ENCODE data around the gene NDFIP1.
A peak's percentile ranks its signal among the peaks of the same experiment; 100 is the strongest.
"Not testable (repeated sequence)": the region's sequence is repeated elsewhere in the genome, so short reads cannot be mapped to it uniquely, and the experiment has no call there.

NDFIP1 gene

DNA sequence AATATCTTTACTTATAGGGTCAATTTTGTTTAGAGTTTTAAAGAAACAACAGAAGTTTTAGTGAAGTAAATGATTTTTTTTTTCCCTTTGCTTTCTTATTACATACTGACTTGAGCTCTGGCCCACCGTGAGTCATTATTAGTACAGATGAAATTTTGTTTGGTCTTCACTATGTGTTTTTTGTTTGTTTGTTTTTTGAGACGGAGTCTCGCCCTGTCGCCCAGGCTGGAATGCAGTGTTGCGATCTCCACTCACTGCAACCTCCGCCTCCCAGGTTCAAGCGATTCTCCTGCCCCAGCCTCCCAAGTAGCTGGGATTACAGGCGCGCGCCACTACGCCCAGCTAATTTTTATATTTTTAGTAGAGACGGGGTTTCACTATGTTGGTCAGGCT lies 45.9 kb downstream of the NDFIP1 start:
- DNase-seq (ENCODE audit: low read depth) = not testable (repeated sequence)

DNA sequence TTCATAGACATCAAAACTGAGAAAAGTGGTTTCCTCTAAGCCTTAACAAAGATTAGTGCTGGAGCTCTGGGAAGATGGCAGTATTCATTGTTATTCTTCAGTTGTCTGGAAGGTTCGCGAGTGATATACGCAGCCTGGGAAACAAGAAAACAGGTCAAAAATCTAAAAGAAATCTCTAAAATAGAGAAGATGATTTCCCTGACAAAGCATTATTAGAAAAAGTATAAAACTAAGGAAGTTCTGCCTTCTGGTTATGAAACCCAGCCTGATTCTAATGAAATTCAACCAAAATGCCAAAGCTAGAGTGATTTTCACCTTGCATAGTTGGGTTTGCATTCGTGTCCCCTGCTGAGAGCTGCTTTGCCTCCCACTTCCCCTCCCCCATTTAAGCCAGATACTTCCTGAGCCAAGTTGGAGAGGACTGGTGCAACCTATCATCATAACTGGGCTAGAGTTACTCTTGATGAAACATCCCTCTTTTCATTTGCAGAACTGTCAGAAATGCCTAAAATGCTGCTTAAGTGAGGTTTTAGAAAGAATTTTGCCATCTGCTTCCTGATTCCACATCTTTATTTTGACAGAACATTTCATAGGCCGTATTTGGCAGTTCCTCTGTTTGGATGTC lies 48.4 kb downstream of the NDFIP1 start:
- peak; percentile 20 for DNase-seq (ENCODE audit: low read depth)

DNA sequence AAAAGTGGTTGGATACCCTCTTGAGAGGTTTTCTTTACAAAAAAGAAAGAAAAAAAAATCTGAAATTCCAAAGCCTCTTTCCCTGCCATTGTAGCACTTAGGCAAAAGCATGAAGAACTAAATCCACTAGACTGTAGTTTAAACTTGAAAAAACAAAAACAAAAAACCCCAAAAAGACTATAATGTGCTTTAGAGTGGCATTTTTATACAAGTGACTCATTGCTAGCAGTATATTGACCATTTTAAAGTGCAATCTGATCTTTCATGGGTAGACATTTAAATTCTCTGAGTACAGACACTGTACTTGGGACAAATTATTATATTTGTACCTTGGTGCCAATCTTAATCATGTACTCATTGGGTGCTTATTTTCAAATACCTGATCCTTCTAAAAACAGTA lies 50.8 kb downstream of the NDFIP1 start:
- no peak for DNase-seq (ENCODE audit: low read depth)

DNA sequence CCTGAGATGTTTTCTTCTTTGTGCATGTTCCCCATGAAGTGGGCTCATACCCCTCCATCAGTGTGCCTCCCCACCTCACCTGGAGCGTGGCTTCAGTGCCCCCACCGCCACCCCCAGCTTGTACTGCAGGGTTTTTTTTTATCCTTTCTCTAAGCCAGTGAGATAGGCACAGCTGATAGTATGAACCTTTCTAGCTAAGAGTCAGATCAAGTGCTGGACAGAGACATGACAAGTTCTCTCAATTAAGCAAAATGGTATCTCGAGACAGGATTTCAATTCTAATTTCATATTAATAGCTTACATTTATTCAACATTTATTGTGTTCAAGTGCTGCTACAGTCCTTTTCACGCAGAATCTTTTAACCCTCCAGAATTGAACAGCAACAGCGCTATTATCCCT lies 55.7 kb downstream of the NDFIP1 start:
- DNase-seq (ENCODE audit: low read depth) = no peak

DNA sequence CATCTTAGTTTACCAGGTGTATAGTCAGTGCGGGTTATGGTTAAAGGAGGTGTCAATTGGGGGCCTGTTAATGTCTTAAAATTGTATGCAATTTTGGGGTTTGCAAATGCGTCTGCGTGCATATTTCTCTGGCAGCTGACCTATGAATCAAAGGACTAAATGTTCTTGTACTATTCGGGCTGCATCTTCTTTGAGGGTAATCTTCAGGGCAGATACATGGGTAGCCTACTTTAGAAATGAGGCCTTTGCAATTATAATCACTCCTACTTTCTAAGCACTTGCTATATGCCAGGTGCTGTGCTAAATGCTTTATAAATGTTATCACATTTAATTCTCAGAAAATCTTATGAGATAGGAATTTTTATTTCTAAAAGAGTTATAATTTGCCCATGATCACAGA lies 58.2 kb downstream of the NDFIP1 start:
- DNase-seq (ENCODE audit: low read depth) = no peak

DNA sequence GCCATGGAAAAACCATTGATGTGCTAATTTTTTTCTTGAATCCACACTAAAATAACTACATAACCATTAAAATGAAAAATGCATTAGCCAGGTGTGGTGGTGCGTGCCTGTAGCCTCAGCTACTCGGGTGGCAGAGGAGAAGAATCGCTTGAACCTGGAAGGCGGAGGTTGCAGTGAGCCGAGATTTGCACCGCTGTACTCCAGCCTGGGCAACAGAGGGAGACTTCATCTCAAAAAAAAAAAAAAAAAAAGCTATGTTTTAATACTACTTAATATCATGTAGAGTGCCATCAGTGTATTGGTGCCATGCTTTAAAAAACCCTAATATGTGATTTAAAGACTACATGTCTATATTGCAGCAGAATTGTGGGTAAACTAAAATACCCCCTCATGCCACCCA lies 58.9 kb downstream of the NDFIP1 start:
- no peak for DNase-seq (ENCODE audit: low read depth)

DNA sequence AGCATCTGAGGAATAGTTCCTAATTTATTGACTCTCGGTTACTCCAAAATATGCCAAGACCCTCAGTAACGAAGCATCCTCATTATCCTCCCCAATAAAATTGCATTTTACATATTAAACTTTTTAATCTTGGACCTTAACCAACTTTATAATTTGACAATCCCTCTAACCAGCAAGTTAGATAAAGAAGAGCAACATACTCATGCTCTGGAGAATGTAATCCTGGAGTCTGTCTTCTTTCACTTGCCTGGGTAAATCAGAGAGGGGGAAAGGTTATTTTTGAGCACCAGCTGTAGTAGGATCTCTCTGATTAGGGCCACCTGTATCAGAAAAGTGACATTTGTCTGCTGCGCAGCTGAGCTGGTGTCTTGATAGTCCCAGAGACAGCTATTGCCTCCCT lies 59.8 kb downstream of the NDFIP1 start:
- peak; percentile 53 for DNase-seq (ENCODE audit: low read depth)

DNA sequence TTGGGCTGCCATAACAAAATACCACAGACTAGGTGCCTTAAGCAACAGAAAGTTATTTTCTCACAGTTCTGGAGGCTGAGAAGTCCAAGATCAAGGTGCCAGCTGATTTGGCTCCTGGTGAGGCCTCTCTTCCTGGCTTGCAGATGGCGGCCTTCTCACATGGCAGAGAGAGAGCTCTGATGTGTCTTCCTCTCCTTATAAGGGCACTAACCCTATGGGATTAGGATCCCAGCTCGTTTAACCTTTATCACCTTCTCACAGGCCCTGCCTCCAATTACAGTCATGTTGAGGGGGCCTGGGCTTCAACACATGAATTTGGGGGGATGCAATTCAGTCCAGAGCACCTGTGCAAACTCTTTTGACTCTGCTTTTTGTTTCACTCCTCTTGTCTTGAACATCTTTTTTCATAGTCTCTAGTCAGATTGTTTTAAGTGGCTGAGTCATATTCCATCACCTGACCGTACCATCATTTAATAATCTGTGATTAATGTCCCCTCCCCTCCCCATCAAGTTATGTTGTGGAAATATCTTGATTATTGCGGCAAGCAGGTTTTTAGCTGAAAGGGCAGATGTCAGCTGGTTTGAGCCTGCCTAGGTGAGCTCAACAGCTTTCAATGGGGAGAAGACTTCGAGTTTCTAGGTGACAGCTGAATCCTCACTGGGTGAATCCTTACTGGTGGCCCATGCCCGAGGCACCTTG lies 61.8 kb downstream of the NDFIP1 start:
- DNase-seq (ENCODE audit: low read depth) = peak; percentile 33

DNA sequence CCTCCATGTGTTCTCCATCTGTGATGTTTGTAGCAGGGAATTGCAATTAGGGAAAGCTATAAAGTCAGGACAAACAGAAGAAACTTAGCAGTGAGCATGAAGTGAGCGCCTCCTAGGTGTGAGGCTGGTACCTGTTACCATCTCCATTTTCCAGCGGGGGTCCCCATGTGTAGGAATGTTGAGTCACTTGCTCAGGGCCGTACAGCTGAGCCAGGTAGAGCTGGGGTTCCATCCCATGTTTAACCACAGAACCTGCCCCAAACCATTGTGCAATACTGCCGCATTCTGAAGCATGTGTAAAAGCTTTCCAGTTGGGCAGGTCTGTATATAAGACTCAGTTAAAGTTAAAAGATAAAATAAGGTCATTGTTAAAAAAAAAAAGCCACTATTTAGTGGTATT lies 62.7 kb downstream of the NDFIP1 start:
- no peak for DNase-seq (ENCODE audit: low read depth)

DNA sequence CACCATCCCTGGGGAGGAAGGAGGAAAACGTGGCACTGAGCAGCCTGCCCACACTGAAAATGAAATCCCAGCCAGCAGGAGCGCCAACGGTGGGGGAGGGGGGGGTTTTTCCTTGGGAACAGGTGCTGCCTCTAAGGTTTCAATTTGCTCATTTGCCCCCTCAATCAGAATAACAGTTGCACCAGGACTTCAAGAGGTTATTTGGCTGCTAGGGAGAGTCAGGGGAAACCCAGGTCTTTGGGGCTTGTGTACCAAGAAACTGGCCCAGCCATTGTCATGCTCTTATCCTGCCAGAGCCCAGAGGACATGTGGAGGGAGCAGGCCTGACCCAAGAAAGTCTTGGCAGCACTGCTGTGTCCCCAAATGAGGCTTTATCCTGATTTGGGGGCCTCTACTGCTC lies 66.5 kb downstream of the NDFIP1 start:
- no peak for DNase-seq (ENCODE audit: low read depth)

DNA sequence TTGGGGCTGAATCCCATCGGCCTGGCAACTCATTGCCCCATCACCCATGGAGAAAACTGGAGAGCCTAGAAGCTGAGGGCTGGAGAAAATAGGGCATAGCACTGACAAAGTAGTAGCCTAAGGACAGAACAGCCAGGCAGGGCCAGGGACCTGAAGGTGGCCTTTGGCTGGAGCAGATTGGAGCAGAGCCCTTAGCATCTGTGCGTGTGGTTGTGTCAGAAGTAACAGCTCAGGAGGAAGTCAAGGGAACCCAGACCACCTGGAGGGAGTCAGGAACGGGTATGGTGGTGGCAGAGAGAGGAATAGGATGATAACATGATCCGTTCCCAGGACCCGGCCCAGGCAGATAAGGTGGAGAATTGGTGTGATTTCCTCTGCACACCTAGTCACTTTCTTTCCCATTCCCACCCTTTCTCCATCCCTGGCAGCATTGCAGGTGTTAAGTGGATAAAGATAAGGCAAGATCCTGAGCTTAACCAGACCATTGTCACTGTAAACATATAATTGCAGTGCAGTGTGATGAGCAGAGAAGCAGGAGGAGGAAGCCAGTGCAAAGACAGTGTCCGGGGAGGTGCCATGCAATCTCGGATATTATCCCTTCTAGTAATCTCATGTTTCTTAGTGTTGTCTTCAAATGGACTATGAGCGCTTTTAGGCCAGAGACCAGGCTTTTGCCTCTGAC lies 67.0 kb downstream of the NDFIP1 start:
- DNase-seq (ENCODE audit: low read depth) = no peak

DNA sequence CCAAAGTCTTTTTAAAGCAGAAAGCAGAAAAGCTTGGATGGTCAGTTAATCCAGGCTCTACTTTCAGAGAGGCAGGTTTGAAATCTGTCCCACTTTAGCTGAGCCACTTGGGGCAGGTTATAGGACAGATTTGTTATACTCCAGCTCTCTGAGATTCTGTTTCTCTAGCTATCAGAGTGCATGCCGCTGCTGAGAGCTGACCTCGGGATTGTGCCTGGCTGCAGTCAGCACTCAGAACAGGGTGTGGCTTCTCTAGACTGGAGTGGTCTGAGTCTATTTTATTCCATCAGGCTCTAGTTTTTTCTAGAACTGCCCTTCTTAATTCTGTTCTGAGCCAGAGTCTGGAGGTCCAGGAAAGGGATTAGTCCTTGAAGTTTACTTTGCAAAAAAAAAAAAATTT lies 67.7 kb downstream of the NDFIP1 start:
- DNase-seq (ENCODE audit: low read depth) = no peak

DNA sequence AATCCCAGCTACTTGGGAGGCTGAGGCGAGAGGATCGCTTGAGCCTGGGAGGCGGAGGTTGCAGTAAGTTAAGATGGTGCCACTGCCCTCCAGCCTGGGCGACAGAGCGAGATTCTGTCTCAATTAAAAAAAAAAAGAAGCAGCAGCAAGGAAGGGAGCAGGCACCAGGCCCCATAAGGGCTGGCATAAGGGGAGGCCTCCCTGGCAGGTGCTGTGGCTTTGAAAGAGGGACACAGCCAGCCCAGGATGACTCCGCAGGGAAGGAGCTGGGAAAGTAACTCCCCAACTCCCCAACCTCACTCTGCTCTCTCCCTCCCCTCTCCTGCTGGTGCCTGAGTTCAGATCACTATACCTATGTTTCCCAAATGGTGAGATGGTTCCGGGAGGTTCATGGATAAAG lies 70.1 kb downstream of the NDFIP1 start:
- DNase-seq (ENCODE audit: low read depth) = no peak

DNA sequence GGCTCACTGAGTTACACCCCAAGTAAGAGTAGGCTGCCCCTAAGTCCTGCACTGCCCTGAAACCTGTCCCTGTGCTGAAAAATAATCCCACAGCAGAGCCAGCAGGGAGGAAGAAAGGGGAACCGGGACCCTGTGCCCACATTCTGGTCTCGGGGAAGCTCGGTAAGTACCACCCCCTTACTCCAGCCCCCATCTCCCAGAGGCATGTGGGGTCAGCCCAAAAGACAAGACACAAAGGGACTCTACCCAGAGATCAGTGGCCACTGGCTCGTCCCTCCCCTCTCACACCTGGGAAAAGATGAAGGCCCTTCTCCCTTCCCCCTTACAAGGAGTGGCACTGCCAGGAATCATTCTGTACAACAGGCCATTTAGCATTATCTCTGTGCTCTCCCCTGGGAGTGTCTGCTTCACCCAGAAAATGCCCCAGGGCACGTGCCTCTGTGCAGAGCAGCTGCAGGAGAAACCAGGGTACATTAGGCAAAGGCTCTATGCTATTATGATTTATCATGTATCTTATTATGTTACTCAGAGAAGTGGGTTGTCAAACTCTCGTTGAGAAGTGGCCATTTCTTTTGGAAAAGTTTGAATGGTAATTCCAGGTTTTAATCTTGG lies 71.3 kb downstream of the NDFIP1 start:
- no peak for DNase-seq (ENCODE audit: low read depth)

DNA sequence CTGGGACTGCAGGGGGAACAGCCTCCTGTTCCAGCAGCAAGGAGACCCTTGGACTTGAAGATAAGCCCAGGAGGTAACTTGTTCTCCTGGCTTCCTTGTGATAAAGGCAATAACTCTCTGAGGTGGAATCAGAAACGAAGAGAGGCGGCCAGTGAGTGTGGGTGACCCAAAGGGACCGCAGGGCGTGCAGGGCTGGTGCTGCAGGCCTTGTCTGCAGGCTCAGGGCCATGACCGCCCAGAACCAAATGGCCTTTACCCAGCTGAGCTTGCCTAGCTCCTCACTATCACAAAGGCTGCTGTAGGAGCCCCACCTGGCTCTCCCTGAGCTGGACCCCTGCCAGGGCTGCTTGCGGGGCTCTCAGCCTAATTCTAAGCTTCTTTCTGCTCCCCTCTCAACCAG lies 72.5 kb downstream of the NDFIP1 start:
- DNase-seq (ENCODE audit: low read depth) = no peak

DNA sequence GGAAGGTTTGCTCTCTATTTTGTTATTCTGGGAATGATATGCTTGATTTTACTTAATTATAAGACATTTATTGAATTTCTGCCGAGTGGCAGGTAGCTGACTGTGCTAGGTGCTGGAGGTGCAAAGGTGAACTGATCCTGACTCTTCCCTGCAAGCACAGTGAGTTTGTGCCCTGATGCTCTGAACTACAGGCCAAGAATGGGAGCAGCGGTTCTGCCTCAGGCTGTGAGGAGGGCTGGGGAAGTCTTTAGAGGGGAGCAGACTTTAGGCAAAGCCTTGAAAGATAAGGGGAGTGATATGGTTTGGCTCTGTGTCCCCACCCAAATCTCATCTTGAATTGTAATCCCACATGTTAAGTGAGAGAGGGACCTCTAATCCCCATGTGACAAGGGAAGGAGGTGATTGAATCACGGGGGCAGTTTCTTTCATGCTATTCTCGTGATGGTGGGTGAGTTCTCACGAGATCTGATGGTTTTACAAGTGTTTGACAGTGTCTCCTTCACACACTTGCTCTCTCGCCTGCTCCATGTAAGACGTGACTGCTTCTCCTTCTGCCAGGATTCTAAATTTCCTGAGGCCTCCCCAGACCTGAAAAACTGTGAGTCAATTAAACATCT lies 73.1 kb downstream of the NDFIP1 start:
- no peak for DNase-seq (ENCODE audit: low read depth)

DNA sequence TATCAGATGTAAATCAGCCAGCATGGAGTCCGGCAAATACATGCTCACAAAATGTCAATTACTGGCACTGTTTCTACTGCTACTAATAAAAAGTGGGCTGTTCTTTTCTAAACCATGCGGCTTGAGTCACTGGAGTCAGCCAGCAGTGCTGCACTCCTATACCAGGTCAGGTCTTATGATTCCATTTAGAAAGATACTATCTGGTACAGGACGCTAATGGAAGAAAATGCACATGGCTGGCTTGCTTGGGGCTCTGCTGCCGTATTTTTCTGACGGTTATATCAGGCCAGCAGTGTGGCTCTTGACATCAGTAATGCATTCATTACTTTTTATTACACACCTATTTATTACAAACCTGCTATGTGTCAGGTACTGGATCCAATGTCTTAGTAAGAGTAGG lies 74.3 kb downstream of the NDFIP1 start:
- no peak for DNase-seq (ENCODE audit: low read depth)

DNA sequence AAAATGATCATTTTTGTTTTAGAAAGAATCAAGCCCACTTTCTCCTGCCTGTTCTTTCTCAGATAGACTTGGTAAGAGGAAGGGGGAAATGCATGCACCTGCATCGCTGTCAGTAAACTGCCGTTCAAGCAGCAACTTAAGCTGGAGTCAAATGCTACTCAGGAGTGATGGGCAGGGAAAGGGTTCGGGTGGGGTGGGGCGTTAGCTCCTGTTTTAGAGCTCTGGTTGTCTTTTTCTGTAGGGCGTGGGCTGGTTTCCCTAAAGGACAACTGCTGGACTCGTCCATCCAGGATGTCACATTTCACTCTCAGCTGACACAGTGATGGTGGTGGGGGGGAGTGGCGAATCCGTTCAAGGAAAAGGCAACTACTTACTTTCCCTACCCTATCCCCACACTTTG lies 75.0 kb downstream of the NDFIP1 start:
- no peak for DNase-seq (ENCODE audit: low read depth)

DNA sequence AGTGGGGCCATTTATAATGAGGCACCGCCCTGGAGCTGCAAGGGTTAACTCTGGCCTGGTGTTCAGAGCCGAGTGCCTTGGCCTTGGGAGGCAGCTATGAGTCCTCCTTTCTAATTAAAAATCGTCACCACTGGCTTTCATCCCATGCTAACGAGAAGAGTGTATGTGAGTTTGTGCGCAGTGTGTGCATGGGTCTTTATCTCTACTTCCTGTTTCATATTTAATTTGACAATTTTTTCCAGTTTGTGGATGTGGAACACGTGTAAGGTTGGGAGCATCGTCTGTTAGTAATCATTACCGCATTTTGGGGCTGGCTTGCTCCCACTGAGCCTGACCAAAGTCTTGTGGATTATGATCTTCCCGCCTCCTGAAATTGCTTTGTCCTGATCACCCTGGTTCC lies 76.4 kb downstream of the NDFIP1 start:
- no peak for DNase-seq (ENCODE audit: low read depth)

DNA sequence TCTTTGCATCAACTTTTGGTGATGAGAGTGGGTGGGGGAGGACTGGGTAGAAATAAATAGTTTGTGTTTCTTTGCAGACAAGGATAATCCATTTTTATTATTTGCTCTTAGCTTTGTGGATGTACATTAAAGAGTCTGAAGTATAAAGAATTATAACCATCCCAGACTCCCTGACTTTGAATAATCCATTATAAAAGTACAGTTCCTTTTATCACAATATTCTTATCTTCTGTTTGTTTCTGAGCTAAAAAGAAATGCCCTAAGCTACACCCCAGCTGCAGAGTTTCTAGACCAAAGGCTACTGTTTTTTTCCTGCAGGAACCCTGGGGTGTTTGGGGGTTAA lies 77.9 kb downstream of the NDFIP1 start:
- DNase-seq (ENCODE audit: low read depth) = no peak

DNA sequence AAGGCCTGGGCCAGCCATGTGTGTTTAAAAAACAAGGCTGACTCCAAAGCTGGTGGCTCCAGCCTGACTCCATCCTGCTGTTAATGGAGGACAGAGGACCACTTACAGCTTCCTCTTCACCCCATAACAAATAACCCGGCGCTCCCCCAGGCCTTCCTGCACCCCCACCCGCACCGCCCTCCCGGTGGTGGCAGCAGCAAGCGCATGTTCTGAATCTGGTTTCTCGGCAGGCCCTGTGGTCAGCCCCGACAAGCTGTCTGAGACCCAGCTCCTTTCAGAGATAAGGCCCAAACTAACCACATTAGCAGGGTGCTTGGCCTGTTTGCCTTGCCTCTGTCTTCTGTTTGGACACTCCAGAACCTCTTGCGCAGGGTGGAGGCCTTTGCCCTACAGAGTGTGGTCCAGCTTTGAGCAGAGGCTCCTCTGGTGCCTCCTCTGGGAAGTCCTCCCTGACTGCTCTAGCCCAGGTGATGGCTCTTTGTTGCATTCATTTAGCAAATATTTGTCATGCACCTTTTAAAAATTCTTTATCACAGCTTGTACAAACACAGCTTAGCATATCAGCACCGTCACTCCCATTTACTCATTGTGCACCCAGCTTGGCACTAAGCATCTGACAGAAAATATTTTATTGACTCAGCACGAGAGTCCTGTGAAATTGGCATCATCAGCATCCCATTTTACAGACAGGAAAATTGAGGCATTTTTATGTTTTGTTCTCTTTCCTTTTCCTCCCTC lies 78.4 kb downstream of the NDFIP1 start:
- DNase-seq (ENCODE audit: low read depth) = peak; percentile 62

DNA sequence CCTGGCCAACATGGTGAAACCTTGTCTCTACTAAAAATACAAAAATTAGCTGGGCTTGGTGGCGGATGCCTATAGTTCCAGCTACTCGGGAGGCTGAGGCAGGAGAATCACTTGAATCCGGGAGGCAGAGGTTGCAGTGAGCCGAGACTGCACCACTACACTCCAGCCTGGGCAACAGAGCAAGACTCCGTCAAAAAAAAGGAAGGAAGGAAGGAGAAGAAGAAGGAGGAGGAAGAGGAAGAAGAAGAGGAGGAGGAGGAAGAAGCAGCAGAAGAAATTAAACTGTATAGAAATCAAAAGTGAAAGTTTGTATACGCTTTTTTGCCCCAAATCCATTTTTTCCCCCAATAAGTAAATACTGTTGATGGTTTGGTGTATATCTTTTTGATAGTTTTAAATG lies 80.1 kb downstream of the NDFIP1 start:
- DNase-seq (ENCODE audit: low read depth) = not testable (repeated sequence)
